HFF-Myc (cell line): ENCODE data around the gene CELF2.

Source experiments
- DNase-seq: peaks from one replicate; pipeline ENCODE4 v3.0.0-alpha.2; 2011; ENCODE audit warnings: low read depth; ENCODE audit errors: extremely low read depth
- H3K4me3 ChIP-seq: replicated peaks from 2 replicates; pipeline ENCODE4 v1.5.1; 2011; ENCODE audit warnings: low read depth, mild to moderate bottlenecking, control low read depth, low read length
- CTCF ChIP-seq: IDR thresholded peaks from 2 replicates; pipeline ENCODE4 v1.5.1; 2012; ENCODE audit warnings: mild to moderate bottlenecking, low read depth, low read length, control low read depth; ENCODE audit errors: missing control alignments

CELF2 gene

DNA sequence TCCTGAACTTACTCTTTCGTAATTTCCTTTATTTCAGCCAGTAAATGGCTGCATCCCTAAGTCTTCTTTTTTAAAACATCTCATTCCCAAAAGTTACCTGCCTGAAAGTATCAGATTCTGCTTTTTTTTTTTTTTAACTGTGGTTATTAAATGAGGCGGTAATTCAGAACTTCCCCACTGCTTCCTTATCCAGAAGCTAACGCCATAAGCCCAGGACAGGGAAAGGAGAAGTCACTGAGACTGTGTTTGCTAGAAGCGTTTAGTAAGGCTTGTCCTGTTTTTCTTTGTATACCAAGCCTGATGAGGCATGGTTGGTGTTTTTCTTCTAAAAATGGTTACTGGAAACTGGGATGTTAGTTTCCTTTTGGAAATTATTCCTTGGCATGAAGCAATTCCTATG lies 197.8 kb downstream of the CELF2 start:
- DNase-seq: no peak
- no peak for TF ChIP-seq CTCF
- no peak overlapping the region for H3K4me3 ChIP-seq

- DNase-seq: no peak
- TF ChIP-seq CTCF: no peak
- no peak overlapping the region for H3K4me3 ChIP-seq
Measured at GRCh38 chr10:11217521-11217920, 199.8 kb downstream of the CELF2 start.

GRCh38 chr10:11218395-11218794 lies 200.7 kb downstream of the CELF2 start:
- no peak overlapping the region for H3K4me3 ChIP-seq
- DNase-seq: no peak
- TF ChIP-seq CTCF: no peak

DNA sequence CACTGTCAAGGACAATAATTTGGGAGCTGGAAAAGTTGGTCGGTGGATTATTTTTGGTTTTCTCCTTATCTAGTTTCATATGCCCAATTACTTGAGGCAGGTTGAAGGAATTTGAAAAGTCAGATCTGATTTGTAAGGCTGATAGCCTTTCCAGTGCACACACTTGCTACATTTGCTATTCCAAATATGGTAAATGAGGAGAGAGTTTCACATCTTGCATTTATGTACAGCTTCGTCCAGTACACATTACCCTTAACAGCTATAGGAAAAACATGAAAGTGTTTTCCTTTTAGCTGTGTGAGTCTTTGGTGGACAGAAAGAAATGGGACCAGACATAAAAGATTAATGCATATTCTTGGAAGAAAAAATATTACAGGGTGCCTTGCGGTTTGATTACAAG lies 201.8 kb downstream of the CELF2 start:
- TF ChIP-seq CTCF: no peak

DNA sequence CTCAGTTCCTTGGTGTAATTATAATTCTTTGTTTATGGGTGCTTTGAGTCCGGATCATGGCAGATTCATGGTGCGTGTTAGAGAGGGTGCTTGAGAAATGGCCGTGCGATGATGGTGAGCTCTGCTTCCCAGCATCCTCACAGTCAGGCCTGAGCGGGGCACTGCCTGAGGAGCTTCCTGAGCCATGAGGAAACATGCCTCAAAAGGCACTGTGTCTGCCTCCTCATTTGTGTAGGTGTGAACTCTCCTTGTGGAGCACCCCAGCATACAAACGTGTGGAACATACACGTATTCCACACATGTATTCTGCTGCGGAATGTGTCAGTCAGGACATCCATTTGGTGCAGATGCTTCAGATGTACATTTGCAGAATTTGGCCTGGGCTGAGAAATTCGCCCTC lies 205.4 kb downstream of the CELF2 start:
- H3K4me3 ChIP-seq: no peak overlapping the region
- TF ChIP-seq CTCF: no peak
- no peak for DNase-seq

More for the DNA sequence above, 201.8 kb downstream of the CELF2 start:
- H3K4me3 ChIP-seq: no peak overlapping the region
- no peak for DNase-seq

DNA sequence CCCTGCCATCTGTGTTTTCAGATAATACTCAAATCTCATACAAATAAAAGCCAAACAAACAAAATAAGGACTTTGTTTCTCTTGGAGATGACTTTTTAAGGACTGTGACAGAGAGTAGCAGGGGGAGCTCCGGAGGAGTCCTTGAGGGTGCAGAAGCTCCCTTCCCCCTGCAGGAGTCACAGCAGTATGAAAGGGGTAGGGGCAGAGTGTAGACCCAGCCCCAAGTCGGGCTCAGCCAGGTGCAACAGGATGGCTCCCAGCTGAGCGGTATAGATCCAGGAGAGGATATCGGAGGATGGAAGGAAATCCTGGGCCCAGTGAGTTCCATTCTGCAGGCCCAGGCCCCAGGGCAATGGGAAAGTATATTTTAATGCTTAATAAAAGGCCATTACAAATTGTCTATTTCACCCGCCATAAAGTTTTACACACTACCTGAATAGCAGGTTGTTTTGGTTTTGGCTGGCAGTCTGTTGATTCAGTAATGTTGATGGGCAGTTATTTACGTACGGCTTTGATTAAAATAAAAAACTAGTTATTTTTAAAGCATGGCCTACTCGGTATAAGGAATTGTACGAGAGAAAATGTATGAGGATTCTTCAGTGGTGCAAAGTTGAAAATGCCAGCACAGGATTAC lies 206.0 kb downstream of the CELF2 start:
- no peak for TF ChIP-seq CTCF
- DNase-seq: no peak
- H3K4me3 ChIP-seq: no peak overlapping the region

GRCh38 chr10:11224321-11224720 lies 206.6 kb downstream of the CELF2 start:
- no peak for TF ChIP-seq CTCF
- no peak overlapping the region for H3K4me3 ChIP-seq

More at GRCh38 chr10:11224321-11224720, 206.6 kb downstream of the CELF2 start:
- DNase-seq: no peak
